Measurements from ENCODE around the gene RAB37. TPM values are rescaled to one million over a fixed set of nuclear protein-coding genes. Genes with fewer than 3 reads are reported as not detected.
A peak's percentile ranks its signal among the peaks of the same experiment; 100 is the strongest.

Gene RAB37
- total and polyA plus RNA-seq, 2 of the 13 experiments (the other 11 are each of a cell fraction or from before 2014, with no cell fraction given), result 0.91 to 3.7 TPM

DNA sequence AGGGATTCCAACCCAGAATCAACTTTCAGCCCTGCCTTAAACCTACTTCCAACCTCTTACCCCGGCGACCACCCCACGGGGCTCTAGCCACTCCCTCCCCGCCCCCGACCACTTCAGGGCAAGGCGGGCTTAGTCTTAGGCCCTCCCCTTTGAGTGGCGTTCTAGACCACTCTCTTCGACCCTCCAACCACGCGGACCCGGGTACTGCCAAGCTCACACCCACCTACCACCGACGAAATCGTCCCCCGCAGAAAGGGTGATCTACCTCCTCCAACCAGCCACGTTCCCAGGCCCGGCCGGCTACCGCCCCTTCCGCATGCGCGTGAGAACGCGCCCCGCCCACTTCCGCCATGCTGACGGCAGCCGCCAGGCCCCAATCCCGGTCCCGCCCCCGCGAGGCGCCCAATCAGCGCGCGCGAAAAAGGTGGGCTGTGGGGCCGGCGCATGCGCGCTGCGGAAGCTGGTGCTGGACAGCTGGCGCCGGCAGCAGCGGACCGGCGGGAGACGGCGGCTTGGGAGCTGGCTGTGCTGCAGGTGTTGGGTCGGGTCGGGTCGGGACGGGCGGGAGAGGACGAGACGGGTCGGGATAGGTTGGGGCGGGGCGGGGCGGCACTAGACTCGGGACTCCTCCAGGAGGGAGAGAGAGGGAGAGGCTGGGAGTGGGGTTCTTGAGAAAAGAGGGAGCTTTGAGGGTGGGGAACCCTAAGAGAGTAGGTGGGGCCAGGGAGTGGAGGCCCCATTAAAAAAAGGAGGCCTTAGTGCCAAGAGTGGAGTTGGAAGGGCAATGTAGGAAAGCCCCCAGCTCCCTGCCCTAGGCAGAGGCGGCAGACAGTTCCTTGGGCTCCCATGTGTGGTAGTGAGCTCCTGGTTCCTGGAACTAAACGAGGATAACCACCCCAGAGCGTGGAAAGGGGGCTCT, 39.2 kb downstream of the RAB37 start, which contains the start of gene NAT9 (continued):
- TF ChIP-seq AGO1 (IDR thresholded peaks at IDR 0.05; ENCODE audit: low read depth, low read length, poor library complexity, severe bottlenecking) (peak; percentile 76), ZNF484 (CRISPR knock-in tag; IDR thresholded peaks at IDR 0.05; ENCODE audit: borderline replicate concordance, low read depth) (peak; percentile 12; the same call in 1 of the 2 replicates), ERF (CRISPR knock-in tag; IDR thresholded peaks at IDR 0.05) (peak; percentile 92), NFYC (CRISPR knock-in tag; IDR thresholded peaks at IDR 0.05) (peak; percentile 93), YEATS2 (CRISPR knock-in tag; IDR thresholded peaks at IDR 0.05; ENCODE audit: borderline replicate concordance) (peak; percentile 97), SRY (CRISPR knock-in tag; IDR thresholded peaks at IDR 0.05) (peak; percentile 49; the same call in 1 of the 2 replicates), PCBP1 (IDR thresholded peaks at IDR 0.05; ENCODE audit: borderline replicate concordance, low read depth, low read length) (0 out of 2 replicates have a peak, but pooled peaks have one; percentile 40), NFKB2 (CRISPR knock-in tag; IDR thresholded peaks at IDR 0.05; ENCODE audit: borderline replicate concordance) (no peak), ZNF556 (CRISPR knock-in tag; IDR thresholded peaks at IDR 0.05; ENCODE audit: borderline replicate concordance) (peak; percentile 72; the same call in 1 of the 2 replicates), ZSCAN21 (CRISPR knock-in tag; IDR thresholded peaks at IDR 0.05; ENCODE audit: borderline replicate concordance) (peak; percentile 87; the same call in 1 of the 2 replicates), ZNF800 (CRISPR knock-in tag; IDR thresholded peaks at IDR 0.05) (no peak), ZBTB7B (CRISPR knock-in tag; IDR thresholded peaks at IDR 0.05) (peak; percentile 68; the same call in 1 of the 2 replicates), ZBTB7A (CRISPR knock-in tag; IDR thresholded peaks at IDR 0.05) (0 out of 2 replicates have a peak, but pooled peaks have one; percentile 62), JARID2 (CRISPR knock-in tag; IDR thresholded peaks at IDR 0.05; ENCODE audit: insufficient replicate concordance) (peak; percentile 81), ZFP1 (CRISPR knock-in tag; IDR thresholded peaks at IDR 0.05) (no peak), BHLHE40 (IDR thresholded peaks at IDR 0.05; ENCODE audit: low read length) (peak; percentile 57; the same call in 1 of the 2 replicates), ZNF160 (CRISPR knock-in tag; IDR thresholded peaks at IDR 0.05) (peak; percentile 24; the same call in 1 of the 2 replicates)
- TF ChIP-seq, protein P1, sequence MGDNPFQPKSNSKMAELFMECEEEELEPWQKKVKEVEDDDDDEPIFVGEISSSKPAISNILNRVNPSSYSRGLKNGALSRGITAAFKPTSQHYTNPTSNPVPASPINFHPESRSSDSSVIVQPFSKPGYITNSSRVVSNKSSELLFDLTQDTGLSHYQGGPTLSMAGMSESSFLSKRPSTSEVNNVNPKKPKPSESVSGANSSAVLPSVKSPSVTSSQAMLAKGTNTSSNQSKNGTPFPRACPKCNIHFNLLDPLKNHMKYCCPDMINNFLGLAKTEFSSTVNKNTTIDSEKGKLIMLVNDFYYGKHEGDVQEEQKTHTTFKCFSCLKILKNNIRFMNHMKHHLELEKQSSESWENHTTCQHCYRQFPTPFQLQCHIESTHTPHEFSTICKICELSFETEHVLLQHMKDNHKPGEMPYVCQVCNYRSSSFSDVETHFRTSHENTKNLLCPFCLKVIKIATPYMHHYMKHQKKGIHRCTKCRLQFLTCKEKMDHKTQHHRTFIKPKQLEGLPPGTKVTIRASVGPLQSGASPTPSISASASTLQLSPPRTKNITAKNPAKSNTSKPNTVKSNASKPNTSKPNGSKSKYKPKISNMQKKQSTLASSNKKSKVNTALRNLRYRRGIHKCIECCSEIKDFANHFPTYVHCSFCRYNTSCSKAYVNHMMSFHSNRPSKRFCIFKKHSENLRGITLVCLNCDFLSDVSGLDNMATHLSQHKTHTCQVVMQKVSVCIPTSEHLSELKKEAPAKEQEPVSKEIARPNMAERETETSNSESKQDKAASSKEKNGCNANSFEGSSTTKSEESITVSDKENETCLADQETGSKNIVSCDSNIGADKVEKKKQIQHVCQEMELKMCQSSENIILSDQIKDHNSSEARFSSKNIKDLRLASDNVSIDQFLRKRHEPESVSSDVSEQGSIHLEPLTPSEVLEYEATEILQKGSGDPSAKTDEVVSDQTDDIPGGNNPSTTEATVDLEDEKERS (CRISPR knock-in tag; IDR thresholded peaks at IDR 0.05), result 0 out of 2 replicates have a peak, but pooled peaks have one; percentile 64
- TF ChIP-seq, protein P2, sequence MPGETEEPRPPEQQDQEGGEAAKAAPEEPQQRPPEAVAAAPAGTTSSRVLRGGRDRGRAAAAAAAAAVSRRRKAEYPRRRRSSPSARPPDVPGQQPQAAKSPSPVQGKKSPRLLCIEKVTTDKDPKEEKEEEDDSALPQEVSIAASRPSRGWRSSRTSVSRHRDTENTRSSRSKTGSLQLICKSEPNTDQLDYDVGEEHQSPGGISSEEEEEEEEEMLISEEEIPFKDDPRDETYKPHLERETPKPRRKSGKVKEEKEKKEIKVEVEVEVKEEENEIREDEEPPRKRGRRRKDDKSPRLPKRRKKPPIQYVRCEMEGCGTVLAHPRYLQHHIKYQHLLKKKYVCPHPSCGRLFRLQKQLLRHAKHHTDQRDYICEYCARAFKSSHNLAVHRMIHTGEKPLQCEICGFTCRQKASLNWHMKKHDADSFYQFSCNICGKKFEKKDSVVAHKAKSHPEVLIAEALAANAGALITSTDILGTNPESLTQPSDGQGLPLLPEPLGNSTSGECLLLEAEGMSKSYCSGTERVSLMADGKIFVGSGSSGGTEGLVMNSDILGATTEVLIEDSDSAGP (CRISPR knock-in tag; IDR thresholded peaks at IDR 0.05; ENCODE audit: borderline replicate concordance), result peak; percentile 65; the same call in 1 of the 2 replicates
- TF ChIP-seq, protein P3, sequence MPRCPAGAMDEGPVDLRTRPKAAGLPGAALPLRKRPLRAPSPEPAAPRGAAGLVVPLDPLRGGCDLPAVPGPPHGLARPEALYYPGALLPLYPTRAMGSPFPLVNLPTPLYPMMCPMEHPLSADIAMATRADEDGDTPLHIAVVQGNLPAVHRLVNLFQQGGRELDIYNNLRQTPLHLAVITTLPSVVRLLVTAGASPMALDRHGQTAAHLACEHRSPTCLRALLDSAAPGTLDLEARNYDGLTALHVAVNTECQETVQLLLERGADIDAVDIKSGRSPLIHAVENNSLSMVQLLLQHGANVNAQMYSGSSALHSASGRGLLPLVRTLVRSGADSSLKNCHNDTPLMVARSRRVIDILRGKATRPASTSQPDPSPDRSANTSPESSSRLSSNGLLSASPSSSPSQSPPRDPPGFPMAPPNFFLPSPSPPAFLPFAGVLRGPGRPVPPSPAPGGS (CRISPR knock-in tag; IDR thresholded peaks at IDR 0.05), result peak; percentile 63

Data from HepG2 (cell line).